HG03280 (cell line): ENCODE results near the gene SLC22A5.

Experiments
- ATAC-seq: cut with Tn5 transposase; IDR thresholded peaks from one replicate; pipeline ENCODE4 v1.9.1; 2021; ENCODE audit warnings: mild to moderate bottlenecking, moderate library complexity; ENCODE audit not compliant: unreplicated experiment

The SLC22A5 gene

GRCh38 chr5:132439521-132440089, 70.1 kb downstream of the SLC22A5 start:
- ATAC-seq: no peak

- ATAC-seq: no peak
These were observed 74.6 kb downstream of the SLC22A5 start for GRCh38 chr5:132444061-132444460.
